Skeletal muscle cell (primary cell): ENCODE data around the gene GPS1.

Experiments used
- DNase-seq: peaks from one replicate; pipeline ENCODE4 v3.0.0-alpha.2; 2010; ENCODE audit warnings: low read depth
- H3K4me3 ChIP-seq: 2 replicates; pipeline ENCODE4 v1.5.1; 2011; ENCODE audit warnings: low read depth, mild to moderate bottlenecking, control low read depth, low read length, moderate library complexity

Gene GPS1

GRCh38 chr17:82013772-82014321, 37.9 kb upstream of the GPS1 start:
- no peak overlapping the region for H3K4me3 ChIP-seq
- no peak for DNase-seq

DNA sequence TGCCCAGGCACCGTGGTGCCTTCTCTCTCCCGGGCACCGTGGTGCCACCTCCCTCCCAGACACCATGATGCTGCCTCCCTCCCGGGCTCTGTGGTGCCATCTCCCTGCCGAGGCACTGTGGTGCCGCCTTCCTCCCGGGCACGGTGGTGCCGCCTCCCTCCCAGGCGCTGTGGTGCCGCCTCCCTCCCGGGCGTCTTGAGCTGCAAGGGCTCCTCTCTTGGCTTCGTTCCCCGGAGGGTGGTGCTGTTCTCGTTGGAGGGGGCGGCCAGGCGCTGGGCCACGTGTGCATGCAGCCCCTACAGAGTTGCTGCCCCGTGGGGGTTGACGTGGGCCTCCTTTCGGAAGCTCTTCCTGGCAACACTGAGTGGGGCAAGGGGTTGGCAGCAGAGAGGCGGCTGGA, 37.3 kb upstream of the GPS1 start:
- DNase-seq: no peak
- H3K4me3 ChIP-seq: no peak overlapping the region

GRCh38 chr17:82014971-82015310, 36.8 kb upstream of the GPS1 start:
- no peak for DNase-seq
- H3K4me3 ChIP-seq: no peak overlapping the region

GRCh38 chr17:82015311-82015971, 36.3 kb upstream of the GPS1 start:
- H3K4me3 ChIP-seq: no peak overlapping the region

GRCh38 chr17:82016061-82016874, 35.4 kb upstream of the GPS1 start:
- no peak for DNase-seq

More at GRCh38 chr17:82015311-82015971, 36.3 kb upstream of the GPS1 start:
- no peak for DNase-seq

DNA sequence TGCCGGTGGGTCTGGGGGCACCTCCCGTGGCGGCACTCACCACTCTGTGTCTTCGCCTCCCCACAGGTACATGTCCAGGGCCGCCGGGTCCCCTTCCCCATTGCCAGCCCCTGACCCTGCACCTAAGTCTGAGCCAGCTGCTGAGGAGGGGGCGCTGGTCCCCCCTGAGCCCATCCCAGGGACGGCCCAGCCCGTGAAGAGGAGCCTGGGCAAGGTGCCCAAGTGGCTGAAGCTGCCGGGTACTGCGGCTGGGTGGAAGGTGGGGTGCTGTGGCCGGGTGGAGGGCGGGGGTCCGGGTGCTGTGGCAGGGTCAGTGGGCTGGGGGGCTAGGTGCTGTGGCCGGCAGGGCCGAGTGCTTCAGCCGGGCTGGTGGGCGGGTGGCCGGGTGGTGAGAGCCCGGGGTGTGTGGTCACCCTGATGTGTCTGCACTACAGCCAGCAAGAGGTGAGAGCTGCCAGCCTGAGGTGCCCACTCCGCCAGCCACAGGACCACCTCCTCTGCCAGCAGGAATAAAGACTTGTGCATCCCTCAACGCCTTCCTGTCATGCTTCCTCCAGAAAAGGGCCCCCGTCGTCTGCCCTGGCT, 34.7 kb upstream of the GPS1 start:
- H3K4me3 ChIP-seq: no peak overlapping the region
- no peak for DNase-seq

More at GRCh38 chr17:82016061-82016874, 35.4 kb upstream of the GPS1 start:
- no peak overlapping the region for H3K4me3 ChIP-seq

DNA sequence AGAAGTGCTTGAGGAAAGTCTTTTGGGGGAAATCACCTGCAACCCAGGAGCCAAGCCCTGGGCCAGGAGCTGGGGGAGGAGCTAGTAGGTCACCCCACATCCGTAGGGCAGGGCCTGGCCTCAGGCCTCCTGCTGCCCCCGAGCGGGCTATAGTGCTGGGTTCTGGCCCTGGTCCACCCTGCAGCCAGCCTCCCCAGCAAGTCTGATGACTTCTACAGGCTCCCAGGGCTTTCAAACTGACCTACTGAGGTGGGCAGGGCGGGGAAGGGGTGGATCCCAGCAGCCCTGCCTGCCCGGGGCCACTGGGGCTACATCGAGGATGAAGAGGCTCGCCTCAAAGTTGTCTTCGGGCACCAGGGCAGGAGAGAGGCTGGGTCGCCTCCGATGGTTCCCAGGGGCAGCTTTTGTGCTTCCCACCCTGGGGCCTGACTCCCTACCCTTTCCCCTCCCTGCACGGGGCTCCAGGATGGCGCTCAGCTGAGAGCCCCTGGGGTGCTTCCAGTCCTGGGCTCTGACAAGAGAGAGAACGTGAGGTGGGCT, 34.0 kb upstream of the GPS1 start:
- no peak for DNase-seq
- no peak overlapping the region for H3K4me3 ChIP-seq

- no peak overlapping the region for H3K4me3 ChIP-seq
- no peak for DNase-seq
Measured at GRCh38 chr17:82018152-82018988, 33.3 kb upstream of the GPS1 start.

DNA sequence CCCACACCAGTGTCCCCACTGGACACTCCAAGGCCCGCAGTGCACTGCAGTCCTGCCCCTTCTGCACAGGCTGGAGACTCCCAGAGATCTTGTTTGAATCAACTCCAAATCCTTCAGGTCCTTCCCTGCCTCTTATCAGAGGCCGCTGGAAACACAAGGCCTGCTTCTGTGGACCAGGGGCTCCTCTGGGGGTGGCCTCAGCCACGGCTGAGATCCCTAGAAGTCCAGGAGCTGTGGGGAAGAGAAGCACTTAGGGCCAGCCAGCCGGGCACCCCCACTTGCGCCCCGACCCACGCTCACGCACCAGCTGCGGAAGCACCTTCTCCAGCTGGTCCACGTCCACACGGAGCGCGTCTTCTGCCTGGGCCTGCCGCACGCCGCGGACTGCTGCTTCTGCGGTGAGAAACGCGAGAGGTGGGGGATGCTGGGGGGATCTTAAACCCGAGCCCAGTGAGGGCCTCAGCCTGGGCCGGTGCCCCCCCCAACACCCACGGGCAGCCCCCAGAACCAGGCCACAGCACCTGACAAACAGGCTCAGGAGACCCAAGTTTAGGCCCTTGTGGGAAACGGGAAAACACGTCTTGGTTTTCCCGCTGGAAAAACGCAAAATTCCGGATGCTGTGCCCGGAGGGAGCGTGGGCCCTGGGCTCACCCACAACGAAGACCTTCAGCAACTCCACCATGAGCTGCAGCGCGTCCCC, 32.6 kb upstream of the GPS1 start:
- no peak for DNase-seq
- H3K4me3 ChIP-seq: no peak overlapping the region

GRCh38 chr17:82019690-82020571, 31.8 kb upstream of the GPS1 start:
- H3K4me3 ChIP-seq: no peak overlapping the region
- no peak for DNase-seq

DNA sequence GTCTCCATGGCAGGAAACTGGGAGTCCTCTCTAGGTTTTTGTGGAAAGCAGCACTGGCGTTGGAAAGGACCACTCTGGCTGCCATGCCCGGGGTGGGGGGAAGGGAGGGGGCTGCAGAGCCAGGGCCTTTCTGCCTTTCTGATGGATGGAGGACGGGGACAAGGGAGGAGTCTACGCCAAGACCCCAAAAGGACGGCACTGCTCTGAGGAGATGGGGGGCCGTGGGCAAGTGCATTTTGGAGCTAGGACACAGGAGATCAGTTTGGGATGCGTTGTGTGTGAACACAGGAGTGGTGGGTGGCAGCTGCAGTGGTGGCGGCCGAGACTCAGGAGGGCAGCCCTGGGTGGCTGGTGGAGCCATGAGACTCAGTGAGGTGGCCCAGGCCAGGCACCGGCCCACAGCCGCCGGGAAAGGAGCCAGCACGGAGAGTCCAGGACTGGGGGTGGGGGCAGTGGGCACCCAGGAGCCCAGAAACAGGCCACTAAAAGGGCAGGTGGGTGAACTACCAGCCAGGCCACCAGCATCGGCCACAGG, 31.1 kb upstream of the GPS1 start:
- no peak overlapping the region for H3K4me3 ChIP-seq
- DNase-seq: no peak

- DNase-seq: peak; percentile 18
- peak overlapping the region; percentile 90 for H3K4me3 ChIP-seq
Measured at GRCh38 chr17:82021107-82021899, 30.4 kb upstream of the GPS1 start.

GRCh38 chr17:82021900-82022309, 29.8 kb upstream of the GPS1 start:
- DNase-seq: no peak

GRCh38 chr17:82022310-82022980, 29.3 kb upstream of the GPS1 start, which contains the start of gene CENPX:
CENPX (minus strand) TSS chr17:82022878; CDS start chr17:82022861, 17 bp downstream.
- no peak for DNase-seq
- peak within 1 kb of the TSS; percentile 90 for H3K4me3 ChIP-seq

More at GRCh38 chr17:82021900-82022309, 29.8 kb upstream of the GPS1 start:
- peak overlapping the region; percentile 90 for H3K4me3 ChIP-seq

- peak; percentile 98 for DNase-seq
- peak within 1 kb of the TSS; percentile 90 for H3K4me3 ChIP-seq
Measured at GRCh38 chr17:82022981-82023446, 28.7 kb upstream of the GPS1 start, which contains the start of gene LRRC45. LRRC45 (plus strand) TSS chr17:82023305; CDS start chr17:82023644, 339 bp downstream.
